Activated naive CD4-positive, alpha-beta T cell (primary cell): ENCODE measurements around the gene ELOVL2.
"Not testable (repeated sequence)": the region's sequence is repeated elsewhere in the genome, so short reads cannot be mapped to it uniquely, and the experiment has no call there.

ENCODE experiments used
- DNase-seq, 4 experiments: peaks; one replicate each; lab custom pipeline; 2025; lab: John Stamatoyannopoulos, UW

The ELOVL2 gene

DNA sequence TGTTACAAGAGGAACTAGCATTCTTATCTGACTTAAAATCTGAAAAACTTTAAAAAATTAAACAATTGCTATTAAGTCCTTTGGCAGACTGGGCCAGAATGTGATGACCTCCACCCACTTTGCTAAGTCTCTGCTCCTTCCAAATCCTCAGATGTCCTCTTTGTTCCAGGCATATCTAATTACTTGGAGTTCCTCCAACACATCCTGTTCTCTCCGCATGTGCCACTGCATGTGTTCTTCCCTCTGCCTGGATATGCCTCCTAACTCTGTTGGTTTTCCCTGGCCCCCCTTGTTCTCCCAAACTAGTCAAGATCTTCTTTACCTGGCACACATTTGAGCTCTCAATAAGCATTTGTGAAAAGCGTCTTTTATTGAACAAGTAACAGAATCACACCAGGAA lies 23.1 kb downstream of the ELOVL2 start:
- DNase-seq = no peak

GRCh38 chr6:11018225-11018624 lies 25.9 kb downstream of the ELOVL2 start:
- DNase-seq = no peak

- no peak for DNase-seq
Observed at GRCh38 chr6:11017090-11017489, 27.0 kb downstream of the ELOVL2 start.

DNA sequence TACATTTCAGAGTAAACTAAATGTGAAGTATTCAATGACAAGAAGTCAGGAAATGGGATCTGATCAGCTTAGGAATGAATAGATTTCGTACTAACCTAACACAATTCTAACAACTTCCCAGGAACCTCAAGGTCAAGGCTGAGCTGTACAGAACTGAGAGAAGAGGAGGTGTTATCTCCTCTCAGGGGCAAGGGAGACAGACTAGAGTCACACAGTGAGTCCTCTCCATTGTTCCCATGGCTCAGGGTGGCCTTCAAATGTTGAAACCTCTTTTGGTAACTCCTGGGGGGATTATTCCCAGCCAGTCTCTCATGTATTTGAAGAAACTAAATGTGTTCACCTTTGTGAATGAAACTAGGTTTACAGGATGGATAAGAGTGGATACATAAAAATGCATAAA lies 27.7 kb downstream of the ELOVL2 start:
- DNase-seq = no peak

GRCh38 chr6:11015102-11015501 lies 29.0 kb downstream of the ELOVL2 start:
- DNase-seq = no peak

- no peak for DNase-seq
Observed at GRCh38 chr6:11013721-11014070, 30.4 kb downstream of the ELOVL2 start.

GRCh38 chr6:11012976-11013720 lies 31.0 kb downstream of the ELOVL2 start:
- DNase-seq = no peak

DNA sequence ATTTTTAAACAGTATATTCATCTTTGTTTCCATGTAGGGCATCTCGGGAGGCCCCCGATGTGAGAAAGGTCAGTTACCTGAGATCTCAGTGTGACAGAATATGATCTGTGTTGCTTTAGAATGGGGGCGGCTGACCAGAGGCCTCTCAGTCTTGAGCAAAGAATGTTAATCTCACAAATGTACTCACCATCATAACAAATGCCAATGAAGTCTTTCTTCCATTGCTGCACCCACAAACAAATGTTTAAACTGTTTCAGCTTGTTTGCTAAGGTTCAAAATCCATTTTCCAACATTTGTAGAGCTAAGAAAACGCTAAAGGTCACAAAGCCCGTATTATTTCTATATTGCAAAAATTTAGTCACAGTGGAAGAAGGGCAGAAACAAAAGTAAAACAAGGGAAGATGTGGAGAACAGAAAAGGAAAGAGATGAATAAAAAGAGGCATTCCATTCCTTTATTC lies 31.8 kb downstream of the ELOVL2 start:
- no peak for DNase-seq

- no peak for DNase-seq
Observed at GRCh38 chr6:11011787-11012234, 32.3 kb downstream of the ELOVL2 start.

GRCh38 chr6:11009353-11009752 lies 34.8 kb downstream of the ELOVL2 start:
- no peak for DNase-seq

DNA sequence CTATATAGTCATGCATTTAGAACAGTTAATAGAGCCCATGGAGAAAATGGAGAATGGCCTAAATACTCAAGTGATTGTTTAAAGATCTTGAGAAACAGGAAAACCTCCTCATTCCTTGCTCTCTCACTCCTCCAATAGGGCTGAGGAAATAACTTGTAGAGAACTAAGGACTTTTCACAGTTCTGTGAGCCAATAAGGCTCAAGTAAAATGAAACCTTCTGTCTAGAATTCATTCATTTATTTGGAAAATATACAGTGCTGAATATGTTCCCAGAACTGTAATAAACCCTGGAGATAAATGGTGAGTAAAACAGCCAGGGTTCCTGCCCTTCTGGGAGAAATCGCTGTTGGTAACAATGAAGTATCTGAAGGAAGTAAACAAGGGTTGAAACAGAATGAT lies 35.3 kb downstream of the ELOVL2 start:
- DNase-seq = no peak

- DNase-seq = no peak
Observed at GRCh38 chr6:11007715-11008608, 36.1 kb downstream of the ELOVL2 start.

DNA sequence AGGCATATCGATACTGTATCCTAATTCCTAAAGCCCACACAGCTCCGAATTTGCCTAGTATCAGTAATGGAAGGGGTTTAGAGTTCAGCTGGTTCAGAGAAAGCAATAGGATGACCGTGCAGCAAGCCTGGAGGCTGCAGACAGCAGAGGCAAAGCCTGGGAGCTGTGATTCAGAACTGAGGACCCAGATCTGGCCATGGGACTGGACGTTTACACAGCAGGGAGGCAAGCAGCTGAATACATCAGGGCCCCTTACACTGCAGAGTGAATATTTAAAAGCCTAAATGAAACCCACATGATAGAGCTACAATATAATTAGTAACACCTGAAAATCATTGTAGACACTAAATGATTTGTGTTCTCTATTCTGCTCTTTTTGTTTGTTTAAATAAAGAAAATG lies 38.0 kb downstream of the ELOVL2 start:
- DNase-seq = no peak

DNA sequence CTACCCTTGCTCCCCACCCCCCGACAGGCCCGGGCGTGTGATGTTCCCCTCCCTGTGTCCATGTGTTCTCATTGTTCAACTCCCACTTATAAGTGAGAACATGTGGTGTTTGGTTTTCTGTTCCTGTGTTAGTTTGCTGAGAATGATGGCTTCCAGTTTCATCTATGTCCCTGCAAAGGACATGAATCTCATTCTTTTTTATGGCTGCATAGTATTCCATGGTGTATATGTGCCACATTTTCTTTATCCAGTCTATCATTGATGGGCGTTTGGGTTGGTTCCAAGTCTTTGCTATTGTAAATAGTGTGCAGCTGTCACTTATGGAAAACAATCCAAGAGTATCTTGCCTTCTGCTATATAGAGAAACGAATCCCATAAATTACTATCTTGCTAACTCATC lies 40.8 kb downstream of the ELOVL2 start:
- not testable (repeated sequence) for DNase-seq

GRCh38 chr6:11002176-11002575 lies 41.9 kb downstream of the ELOVL2 start:
- no peak for DNase-seq

DNA sequence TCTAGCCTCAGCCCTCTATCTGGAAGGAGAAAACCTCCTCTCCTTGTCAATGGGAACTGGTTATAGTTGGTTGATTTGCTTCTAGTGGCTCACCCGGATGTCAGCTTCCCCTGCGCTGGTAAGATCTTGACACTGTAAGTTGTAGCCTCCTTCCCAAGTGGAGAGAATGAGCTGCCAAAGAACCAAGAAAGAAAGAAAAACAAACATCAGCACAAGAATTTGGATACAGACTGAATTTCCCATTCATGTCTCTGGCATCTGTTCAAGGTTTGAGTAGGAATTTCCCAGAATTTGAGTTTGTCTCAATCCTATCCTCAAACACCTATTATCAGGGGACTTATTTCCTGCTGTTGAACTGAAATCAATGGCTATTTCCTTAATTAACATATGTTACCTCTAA lies 44.1 kb downstream of the ELOVL2 start:
- DNase-seq = no peak

GRCh38 chr6:10995114-10995707 lies 48.9 kb downstream of the ELOVL2 start:
- no peak for DNase-seq

DNA sequence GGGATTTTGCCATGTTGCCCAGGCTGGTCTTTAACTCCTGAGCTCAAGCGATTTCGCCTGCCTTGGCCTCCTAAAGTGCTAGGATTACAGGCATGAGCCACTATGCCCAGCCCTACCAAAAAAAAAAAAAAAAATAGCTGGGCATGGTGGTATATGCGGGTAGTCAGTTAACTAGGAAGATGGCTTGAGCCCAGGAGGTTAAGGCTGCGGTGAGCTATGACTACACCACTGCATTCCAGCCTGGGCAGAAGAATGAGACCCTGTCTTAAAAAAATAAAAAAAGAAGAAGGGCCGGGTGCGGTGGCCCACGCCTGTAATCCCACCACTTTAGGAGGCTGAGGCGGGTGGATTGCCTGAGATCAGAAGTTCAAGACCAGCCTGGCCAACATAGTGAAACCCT lies 50.2 kb downstream of the ELOVL2 start:
- no peak for DNase-seq

- no peak for DNase-seq
Observed at GRCh38 chr6:10991115-10991514, 53.0 kb downstream of the ELOVL2 start.

DNA sequence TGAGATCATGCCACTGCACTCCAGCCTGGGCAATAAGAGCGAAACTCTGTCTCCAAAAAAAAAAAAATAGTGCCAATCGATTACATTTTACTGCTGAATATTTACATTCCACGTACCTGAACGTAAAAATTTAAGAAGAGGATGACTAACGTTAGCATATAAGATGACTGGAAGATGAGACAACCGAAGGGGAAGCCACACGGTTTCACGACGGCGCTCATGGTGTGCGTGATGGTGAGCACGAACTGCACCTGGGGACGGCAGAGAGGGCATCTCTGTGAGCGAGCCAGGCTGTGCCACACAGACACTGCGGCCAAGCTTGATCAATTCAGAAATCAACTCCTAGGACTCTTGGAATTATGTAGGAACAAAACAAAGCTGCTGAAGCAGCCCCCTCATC lies 54.5 kb downstream of the ELOVL2 start:
- no peak for DNase-seq

- not testable (repeated sequence) for DNase-seq
Observed at GRCh38 chr6:10984959-10985358, 59.1 kb downstream of the ELOVL2 start.

DNA sequence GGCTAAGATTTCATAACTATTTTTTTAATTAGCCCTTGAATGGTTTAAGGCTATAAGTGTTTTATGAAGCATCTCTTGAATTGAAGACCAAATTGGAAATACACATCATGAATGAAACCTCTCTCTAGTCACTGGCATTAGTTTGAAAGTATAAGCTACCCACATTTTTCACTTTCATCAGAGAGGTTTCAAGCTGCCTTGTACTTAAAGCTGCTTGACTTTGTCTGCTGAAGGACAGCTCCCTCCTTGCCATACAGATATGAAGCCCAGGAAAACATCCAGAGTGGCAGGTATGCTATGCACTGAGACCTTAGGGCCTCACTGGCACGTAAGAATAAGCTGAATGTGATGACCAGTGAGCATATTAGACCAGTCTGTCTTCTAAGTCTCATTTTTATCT lies 62.7 kb downstream of the ELOVL2 start:
- no peak for DNase-seq

- DNase-seq = no peak
Observed at GRCh38 chr6:10979603-10980002, 64.5 kb downstream of the ELOVL2 start.
